Pancreas (tissue), 10 donors: ENCODE results near the gene TSEN15. TPM values are rescaled to one million over a fixed set of nuclear protein-coding genes. Genes with fewer than 3 reads are reported as not detected.

Source experiments
- ATAC-seq, 4 donors: fragments of 200-7000 bp; cut with Tn5 transposase; one replicate each; pipeline versions ENCODE4 v1.8.0 to v1.9.1; 2020; ENCODE audit warnings: mild to moderate bottlenecking in 4 of 4, moderate library complexity in 4 of 4
- DNase-seq, 6 donors: peaks; one replicate each; pipeline ENCODE4 v3.0.0-alpha.2; 2020
- FAIRE-seq: peaks from 2 replicates; lab custom pipeline; 2012; peaks lifted over from hg19 to GRCh38; lab: Jason Lieb, UNC
- H3K27ac ChIP-seq, 4 donors: fragments of 200-600 bp; sonication (generic); 1 replicate in 3 of 4; 2 replicates in 1 of 4; pipeline versions ENCODE4 v1.5.0 to v1.8.0; 2020
- H3K27me3 ChIP-seq, 4 donors: fragments of 200-600 bp; one replicate each; pipeline ENCODE4 v1.8.0; 2021
- H3K36me3 ChIP-seq, 3 donors: fragments of 200-600 bp; sonication (generic) in 1 of 3; one replicate each; pipeline versions ENCODE4 v1.5.0 to v1.8.0; 2020 to 2021
- H3K4me1 ChIP-seq, 3 donors: fragments of 200-600 bp; one replicate each; pipeline ENCODE4 v1.8.0; 2021
- H3K4me3 ChIP-seq, 4 donors: fragments of 200-600 bp; sonication (generic) in 2 of 4; one replicate each; pipeline versions ENCODE4 v1.5.0 to v1.8.0; 2020 to 2021
- H3K9me3 ChIP-seq, 4 donors: fragments of 200-600 bp; one replicate each; pipeline ENCODE4 v1.8.0; 2021
- WGBS, 2 donors: extraction: QIAGEN DNeasy Blood & Tissue Kit; methylation state at CpG; one replicate each; pipeline ENCODE4 v1.1.7; 2013; 5-methylcytosine and 5-hydroxymethylcytosine counted together
- intact Hi-C, 3 donors: fragments of 100-400 bp; cut with DNase I; formaldehyde crosslinking; loops; one replicate each; pipeline versions ENCODE4 v1.11.1 to v1.14.2; 2022
- polyA plus RNA-seq, 2 donors: library from polyadenylated mRNA; stranded (reverse); fragments of 200-250 nt; gene quantifications; one replicate each; pipeline ENCODE4 v1.2.3, GENCODE V29; 2013
- total RNA-seq, 6 donors: library from RNA; stranded (reverse); fragmentation: NEBNext Ultra II Directional in 4 of 6; extraction: Animal tissue kit (Norgen Biotek cat#: 25700) in 4 of 6; gene quantifications; one replicate each; pipeline versions ENCODE4 v1.2.1 to v1.2.4, GENCODE V29; 2021 to 2023
- TF ChIP-seq, protein P1 (sequence below), 4 donors: fragments of 200-600 bp; sonication (generic) in 3 of 4; IDR thresholded peaks; one replicate each; pipeline versions ENCODE4 v1.5.0 to v1.8.0; 2021; ENCODE audit warnings: antibody characterized with exemption in 4 of 4
- donor health status: healthy with polysubstance abuse.
- donor health status: DM: no; HTN: no; CAD: no; lungs with moderate emphysema.
- donor health status: DM: no; HTN: no; CAD: no.
- donor health status: control.
- donor health status: control.
- donor health status: Bipolar disorder and iron deficiency.
- donor health status: DM: yes; HTN: yes; CAD: no.
- donor health status: DM: no; HTN: no; CAD: no.
- donor health status: DM: no; HTN: no; CAD: no.
- donor health status: DM: yes; HTN: yes; CAD: no.

TSEN15 gene
- total RNA-seq (10 to 100 TPM in 2 of 6 donors, 1 to 10 TPM in 4; 5.8 to 15.4 (median 9.8) TPM), polyA plus RNA-seq (10 to 100 TPM in 1 of 2 donors, 1 to 10 TPM in 1; 10.0 to 13.6 TPM)

DNA sequence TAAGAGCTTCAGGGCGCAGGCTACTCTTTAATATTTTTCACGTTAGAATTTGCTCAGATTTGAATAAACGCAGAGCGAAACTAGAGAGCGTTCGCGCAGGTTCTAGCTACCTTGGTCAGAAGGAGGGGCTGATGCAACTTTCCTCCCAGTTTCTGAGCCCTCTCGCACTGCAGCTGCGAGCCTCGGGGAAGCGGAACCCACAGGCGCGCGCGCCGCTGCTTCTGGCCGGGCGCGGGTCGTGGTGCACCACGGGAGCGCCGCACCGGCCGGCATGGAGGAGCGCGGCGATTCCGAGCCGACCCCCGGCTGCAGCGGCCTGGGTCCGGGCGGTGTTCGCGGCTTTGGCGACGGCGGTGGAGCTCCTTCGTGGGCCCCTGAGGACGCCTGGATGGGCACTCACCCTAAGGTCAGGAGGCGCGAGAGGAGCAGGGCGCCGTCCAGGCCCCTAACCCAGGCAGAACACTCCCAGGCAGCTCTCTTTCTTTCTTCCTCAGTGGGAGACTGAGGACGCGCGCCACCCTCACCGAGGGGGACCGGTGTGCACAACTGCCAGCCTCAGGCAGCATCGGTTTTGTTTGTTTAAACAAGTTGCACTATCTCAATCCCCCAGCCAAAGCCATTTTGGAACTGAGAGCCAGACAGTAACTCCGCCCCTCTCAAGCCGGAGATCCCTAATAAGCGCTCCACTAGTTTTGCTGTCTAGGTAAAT, at the start of gene TSEN15:
TSEN15 (plus strand) TSS at position 246 of the 709 bp plus-strand sequence; CDS start at position 272, 26 bp downstream.
- H3K27ac ChIP-seq: peak within 1 kb of the TSS; percentile 37 to 88 (median 74)
- H3K4me1 ChIP-seq: peaks cover 0 to 17% (median 16%) of the 10 kb centered on the region in 3 donors
- H3K36me3 ChIP-seq: no peaks in the 10 kb centered on the region
- TF ChIP-seq, protein P1, sequence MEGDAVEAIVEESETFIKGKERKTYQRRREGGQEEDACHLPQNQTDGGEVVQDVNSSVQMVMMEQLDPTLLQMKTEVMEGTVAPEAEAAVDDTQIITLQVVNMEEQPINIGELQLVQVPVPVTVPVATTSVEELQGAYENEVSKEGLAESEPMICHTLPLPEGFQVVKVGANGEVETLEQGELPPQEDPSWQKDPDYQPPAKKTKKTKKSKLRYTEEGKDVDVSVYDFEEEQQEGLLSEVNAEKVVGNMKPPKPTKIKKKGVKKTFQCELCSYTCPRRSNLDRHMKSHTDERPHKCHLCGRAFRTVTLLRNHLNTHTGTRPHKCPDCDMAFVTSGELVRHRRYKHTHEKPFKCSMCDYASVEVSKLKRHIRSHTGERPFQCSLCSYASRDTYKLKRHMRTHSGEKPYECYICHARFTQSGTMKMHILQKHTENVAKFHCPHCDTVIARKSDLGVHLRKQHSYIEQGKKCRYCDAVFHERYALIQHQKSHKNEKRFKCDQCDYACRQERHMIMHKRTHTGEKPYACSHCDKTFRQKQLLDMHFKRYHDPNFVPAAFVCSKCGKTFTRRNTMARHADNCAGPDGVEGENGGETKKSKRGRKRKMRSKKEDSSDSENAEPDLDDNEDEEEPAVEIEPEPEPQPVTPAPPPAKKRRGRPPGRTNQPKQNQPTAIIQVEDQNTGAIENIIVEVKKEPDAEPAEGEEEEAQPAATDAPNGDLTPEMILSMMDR (IDR thresholded peaks at IDR 0.05): no peak
- H3K9me3 ChIP-seq: no peaks in the 10 kb centered on the region
- 0% methylated on average over 51 to 54 of the region's 54 CpGs for WGBS, 2 donors
- DNase-seq: peak; percentile 76 to 91 (median 83)
- no peak for FAIRE-seq
- peaks cover 0 to 3% (median 0%) of the 10 kb centered on the region in 4 donors for H3K27me3 ChIP-seq
- peak; percentile 98 to 100 (median 100) for ATAC-seq
- intact Hi-C loops: no loop called here
- H3K4me3 ChIP-seq: peak within 1 kb of the TSS; percentile 67 to 91 (median 86)

DNA sequence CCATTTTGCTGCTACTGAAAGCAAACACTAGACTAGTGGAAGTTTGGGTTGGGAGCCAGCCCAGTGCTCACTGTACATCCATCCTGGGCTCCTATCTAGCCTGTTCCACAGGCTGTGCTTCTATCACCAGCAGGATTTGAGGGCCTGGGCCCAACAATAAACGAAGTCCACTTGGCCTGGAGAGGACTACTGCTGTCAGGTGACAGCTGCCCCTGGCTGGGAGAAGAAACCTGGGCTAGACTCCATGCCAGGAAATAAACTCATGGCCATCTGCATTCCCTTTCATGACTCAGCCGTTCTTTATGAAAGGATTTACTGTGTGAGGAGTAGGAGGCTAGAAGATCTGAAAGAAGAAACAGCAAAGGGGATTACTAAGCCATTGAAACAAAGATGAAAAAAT, 49.5 kb upstream of the TSEN15 start:
- H3K9me3 ChIP-seq: no peaks in the 10 kb centered on the region
- no peaks in the 10 kb centered on the region for H3K36me3 ChIP-seq
- WGBS, 2 donors: 4 to 8% methylated on average over 2 of the region's 2 CpGs
- no peak overlapping the region for H3K4me3 ChIP-seq
- H3K4me1 ChIP-seq: peaks cover 0 to 11% (median 9%) of the 10 kb centered on the region in 3 donors
- TF ChIP-seq, protein P1 (IDR thresholded peaks at IDR 0.05): no peak
- ATAC-seq (peak; percentile 93 to 98 (median 96)), DNase-seq (peak in 4 of 6 donors; percentile 27 to 59 (median 40)), FAIRE-seq (no peak)
- intact Hi-C loops: no loop called here
- no peaks in the 10 kb centered on the region for H3K27me3 ChIP-seq
- H3K27ac ChIP-seq: peak overlapping the region in 2 of 4 donors; percentile 25 to 41

DNA sequence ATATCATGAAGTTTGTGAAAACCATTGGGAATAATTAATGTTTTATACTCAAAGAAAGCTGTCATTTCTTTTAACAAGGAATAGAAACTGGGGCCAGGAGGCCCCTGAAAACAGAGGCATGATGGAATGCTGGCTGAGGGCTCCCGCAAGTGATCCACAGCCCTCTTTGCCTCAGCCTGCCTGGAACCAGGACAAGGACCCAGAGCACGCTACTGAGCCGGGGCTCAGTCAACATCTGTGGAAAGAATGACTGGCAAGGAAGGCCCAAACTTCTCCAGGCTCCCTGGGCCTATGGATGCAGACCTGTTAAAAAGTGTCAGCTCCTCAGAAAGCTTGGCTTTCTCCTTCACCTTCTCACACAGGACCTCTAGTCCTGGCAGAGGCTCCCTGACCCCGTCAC, 46.6 kb upstream of the TSEN15 start:
- 95 to 97% methylated on average over 4 of the region's 4 CpGs for WGBS, 2 donors
- Histone ChIP-seq H3K4me3 (no peak overlapping the region), H3K9me3 (no peaks in the 10 kb centered on the region), H3K27me3 (no peaks in the 10 kb centered on the region), H3K36me3 (no peaks in the 10 kb centered on the region), H3K4me1 (peaks cover 0 to 12% (median 11%) of the 10 kb centered on the region in 3 donors), H3K27ac (no peak overlapping the region)
- DNase-seq: no peak
- ATAC-seq: no peak
- intact Hi-C loops: no loop called here
- TF ChIP-seq, protein P1 (IDR thresholded peaks at IDR 0.05): no peak
- FAIRE-seq: no peak

DNA sequence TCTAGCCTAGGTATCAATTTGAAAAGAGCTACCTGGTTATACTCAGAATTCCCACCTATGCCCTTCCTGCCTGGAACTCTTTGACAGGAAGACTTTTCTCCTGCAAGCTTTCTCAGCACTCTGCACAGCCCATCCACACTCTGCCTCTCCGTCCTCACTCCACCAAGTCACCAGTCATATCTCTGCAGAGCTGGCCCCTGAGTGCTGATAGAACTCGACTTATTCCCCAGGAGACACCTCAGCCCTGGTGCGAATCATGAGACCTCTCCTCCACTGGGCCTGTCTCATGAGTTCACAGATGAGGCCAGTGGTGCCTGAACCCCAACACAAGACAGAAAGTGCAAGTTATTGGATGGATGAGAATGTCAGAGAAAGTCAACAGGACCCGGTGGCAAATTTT, 46.0 kb upstream of the TSEN15 start:
- 90 to 96% methylated on average over 4 of the region's 4 CpGs for WGBS, 2 donors
- FAIRE-seq: no peak
- TF ChIP-seq, protein P1 (IDR thresholded peaks at IDR 0.05): no peak

DNA sequence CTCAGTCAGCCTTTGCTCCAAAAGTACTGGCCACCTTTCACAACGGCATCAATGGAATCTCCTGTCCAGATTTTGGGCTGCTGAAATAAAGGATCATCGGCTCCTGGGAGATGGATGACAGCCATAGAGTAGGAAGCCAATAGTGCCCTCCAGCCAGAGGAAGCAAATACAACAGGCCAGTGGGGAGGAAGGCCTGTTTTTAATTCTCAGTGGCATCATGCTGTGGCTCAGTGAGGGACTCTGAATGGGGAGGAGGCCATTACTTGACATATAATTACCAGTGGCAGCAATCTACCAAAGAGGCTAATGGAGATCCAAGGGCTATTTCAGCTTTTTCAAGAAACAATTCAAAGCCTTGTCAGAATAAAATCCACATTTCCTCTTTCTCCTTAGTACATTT, 40.7 kb upstream of the TSEN15 start:
- Histone ChIP-seq H3K9me3 (no peaks in the 10 kb centered on the region), H3K4me1 (peaks cover 0 to 3% (median 0%) of the 10 kb centered on the region in 3 donors), H3K4me3 (no peak overlapping the region), H3K36me3 (no peaks in the 10 kb centered on the region), H3K27me3 (no peaks in the 10 kb centered on the region), H3K27ac (no peak overlapping the region)
- TF ChIP-seq, protein P1 (IDR thresholded peaks at IDR 0.05): no peak
- ATAC-seq: no peak
- intact Hi-C loops: no loop called here
- no peak for FAIRE-seq
- 93 to 94% methylated on average over 2 of the region's 2 CpGs for WGBS, 2 donors
- DNase-seq: no peak

More for the DNA sequence above, 46.0 kb upstream of the TSEN15 start:
- no peak overlapping the region for H3K27ac ChIP-seq
- DNase-seq (no peak), ATAC-seq (no peak)
- no peak overlapping the region for H3K4me3 ChIP-seq
- intact Hi-C loops: no loop called here
- H3K4me1 ChIP-seq: peaks cover 0 to 12% (median 11%) of the 10 kb centered on the region in 3 donors
- no peaks in the 10 kb centered on the region for H3K27me3 ChIP-seq
- no peaks in the 10 kb centered on the region for H3K36me3 ChIP-seq
- no peaks in the 10 kb centered on the region for H3K9me3 ChIP-seq
